GM12875 (cell line): ENCODE measurements around the gene CLNK.

Experiments
- H3K4me3 ChIP-seq: one replicate; pipeline ENCODE4 v1.5.1; 2011; ENCODE audit warnings: low read depth, low read length, control low read depth
- TF ChIP-seq, protein P1 (sequence below): IDR thresholded peaks from 2 replicates; pipeline ENCODE4 v1.5.1; 2011; ENCODE audit warnings: low read depth, mild to moderate bottlenecking, control low read depth, inconsistent platforms, low read length, moderate library complexity, borderline replicate concordance; ENCODE audit not compliant: insufficient read depth

Gene CLNK

DNA sequence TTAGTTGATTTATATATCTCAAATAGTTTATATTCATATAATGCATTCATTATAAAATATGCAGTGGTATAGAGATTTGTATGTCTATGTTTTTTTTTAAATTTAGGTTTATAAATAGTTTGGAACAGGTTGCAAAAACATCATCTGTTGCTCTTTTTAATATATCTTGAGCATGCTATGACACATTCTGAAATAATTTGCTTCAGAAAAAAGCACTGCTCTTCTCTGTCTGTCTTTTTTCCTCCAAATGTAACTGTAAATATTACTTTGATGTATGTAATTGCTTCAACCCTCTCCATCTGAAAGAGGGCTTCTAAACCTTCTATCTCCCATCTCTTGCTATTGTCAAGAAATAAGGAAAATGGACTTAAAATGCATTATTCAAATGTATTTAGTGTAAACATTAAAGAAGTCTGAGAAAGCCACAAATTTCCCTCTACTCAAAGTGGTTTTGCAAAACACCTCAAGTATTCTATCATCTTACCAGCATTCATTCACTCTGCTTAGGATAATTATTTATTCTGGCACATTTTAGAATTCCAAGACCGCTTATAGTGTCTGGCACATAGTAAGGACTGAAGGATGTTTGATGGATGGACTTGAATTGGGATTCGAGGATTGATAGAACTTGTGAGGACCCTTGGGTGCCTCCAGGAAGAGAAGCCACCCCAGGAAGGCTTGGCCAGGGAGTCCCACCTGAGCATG, 87.8 kb downstream of the CLNK start:
- TF ChIP-seq, protein P1, sequence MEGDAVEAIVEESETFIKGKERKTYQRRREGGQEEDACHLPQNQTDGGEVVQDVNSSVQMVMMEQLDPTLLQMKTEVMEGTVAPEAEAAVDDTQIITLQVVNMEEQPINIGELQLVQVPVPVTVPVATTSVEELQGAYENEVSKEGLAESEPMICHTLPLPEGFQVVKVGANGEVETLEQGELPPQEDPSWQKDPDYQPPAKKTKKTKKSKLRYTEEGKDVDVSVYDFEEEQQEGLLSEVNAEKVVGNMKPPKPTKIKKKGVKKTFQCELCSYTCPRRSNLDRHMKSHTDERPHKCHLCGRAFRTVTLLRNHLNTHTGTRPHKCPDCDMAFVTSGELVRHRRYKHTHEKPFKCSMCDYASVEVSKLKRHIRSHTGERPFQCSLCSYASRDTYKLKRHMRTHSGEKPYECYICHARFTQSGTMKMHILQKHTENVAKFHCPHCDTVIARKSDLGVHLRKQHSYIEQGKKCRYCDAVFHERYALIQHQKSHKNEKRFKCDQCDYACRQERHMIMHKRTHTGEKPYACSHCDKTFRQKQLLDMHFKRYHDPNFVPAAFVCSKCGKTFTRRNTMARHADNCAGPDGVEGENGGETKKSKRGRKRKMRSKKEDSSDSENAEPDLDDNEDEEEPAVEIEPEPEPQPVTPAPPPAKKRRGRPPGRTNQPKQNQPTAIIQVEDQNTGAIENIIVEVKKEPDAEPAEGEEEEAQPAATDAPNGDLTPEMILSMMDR = no peak
- no peak overlapping the region for H3K4me3 ChIP-seq

DNA sequence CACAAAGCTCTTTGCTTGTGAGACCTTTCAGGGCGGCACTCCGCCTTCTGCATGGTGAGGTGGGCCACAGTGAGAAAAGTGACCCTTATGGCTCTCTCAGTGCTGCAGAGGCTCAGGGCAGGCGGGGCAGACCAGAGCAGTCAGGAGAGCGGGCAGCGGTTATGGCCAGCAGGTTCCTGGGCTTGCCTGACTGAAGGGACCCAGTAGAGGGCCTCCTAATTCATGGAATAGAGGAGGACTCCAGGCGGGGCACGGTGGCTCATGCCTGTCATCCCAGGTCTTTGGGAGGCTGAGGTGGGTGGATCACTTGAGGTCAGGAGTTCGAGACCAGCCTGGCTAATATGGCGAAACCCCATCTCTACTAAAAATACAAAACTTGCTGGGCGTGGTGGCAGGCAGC, 91.4 kb downstream of the CLNK start:
- H3K4me3 ChIP-seq = no peak overlapping the region
- TF ChIP-seq, protein P1 = no peak

DNA sequence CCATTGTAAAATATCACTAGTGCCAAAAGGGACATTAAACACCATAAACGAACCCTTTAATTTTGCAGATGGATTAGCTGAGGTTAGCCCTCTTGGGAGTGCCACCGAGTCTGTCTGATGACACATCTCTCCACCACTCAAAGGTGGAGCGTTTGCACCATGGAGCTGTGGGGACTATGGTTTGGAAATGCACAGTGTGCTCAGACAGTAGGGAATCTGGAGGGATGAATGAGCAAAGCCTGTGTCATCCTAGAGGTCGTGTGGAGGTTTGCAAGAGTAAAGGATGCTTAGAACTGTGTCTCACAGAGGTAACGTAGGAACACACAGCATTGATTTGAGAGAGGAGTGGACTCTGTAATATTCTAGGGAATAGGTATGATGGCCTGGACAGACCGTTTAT, 93.7 kb downstream of the CLNK start:
- TF ChIP-seq, protein P1 = no peak
- H3K4me3 ChIP-seq = no peak overlapping the region

DNA sequence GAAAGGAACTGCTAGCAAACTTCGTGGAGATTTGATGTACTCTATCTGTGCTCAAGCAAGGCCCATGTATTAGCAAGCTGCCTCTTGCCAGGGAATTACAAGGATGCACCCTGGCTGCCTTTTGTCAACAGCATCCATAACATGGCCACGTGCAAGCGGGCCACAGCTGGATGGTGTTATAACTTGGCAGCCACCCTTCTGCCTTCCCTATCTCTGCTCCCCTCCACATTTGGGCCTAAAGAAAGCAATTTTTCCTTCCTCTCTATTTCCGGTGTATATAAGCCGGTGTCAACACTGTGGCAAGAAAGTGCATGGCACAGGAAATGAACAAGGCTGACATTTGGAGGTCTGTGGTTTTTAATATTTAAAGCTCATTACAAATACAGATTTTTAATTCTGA, 94.8 kb downstream of the CLNK start:
- H3K4me3 ChIP-seq = no peak overlapping the region
- TF ChIP-seq, protein P1 = no peak

DNA sequence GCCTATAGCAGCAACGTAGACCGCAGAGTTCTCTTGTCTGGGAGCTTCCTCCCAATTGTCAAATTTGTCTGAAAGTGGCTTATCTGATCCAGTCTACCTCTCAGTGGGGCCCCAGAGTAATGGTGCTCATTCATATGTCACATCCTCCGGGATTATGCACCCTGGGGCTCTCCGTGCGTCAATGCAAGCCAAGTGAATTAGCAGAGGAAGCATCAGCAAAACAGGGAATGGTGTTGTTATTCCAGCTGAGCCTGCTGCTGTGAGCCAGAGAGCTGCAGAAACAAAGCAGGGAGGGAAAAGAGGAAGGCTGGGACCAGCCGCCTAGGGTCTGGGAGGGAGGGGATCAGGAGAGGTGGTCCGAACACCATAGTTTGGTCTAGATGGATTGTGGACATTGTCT, 95.2 kb downstream of the CLNK start:
- TF ChIP-seq, protein P1 = no peak
- no peak overlapping the region for H3K4me3 ChIP-seq

DNA sequence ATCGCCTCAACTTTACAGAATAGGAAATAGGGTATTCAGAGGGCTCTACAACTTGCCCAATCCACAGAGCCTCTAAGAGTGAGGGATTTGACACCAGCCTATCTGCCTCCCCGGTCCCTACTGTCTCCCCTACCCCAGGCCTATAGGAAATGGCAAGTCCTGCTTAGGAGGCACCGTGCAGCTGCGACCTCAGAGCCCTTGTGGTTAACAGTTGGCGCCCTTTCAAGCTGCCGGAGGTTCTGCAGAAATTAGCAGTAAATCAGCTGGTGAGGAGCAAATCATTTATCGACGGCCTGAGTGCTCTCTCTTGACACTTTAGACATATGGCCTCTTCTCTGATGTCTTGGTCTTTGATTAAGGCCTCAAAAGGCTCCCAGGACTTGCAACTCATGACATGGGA, 96.9 kb downstream of the CLNK start:
- TF ChIP-seq, protein P1 = no peak
- no peak overlapping the region for H3K4me3 ChIP-seq

DNA sequence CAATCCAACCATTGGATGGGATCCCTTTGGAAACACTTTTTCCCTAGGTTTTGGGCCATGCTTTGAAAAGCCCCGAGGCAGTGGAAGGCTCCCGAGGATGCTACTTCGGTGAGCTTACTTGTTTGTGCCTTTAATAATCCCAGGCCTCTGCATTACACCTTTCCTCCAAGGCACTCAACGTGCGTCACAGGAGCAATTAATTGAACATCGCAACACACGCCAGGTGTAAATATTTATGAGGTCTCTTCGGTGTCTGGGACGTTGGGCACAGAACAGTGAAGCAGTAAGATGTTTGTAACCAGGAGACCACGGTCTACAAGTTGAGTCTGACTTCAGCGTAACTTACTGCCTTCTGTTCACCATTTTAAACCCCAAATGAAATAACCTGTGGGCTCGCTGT, 97.3 kb downstream of the CLNK start:
- no peak overlapping the region for H3K4me3 ChIP-seq
- TF ChIP-seq, protein P1 = no peak
